ENCODE data around the gene CLK4.

DNA sequence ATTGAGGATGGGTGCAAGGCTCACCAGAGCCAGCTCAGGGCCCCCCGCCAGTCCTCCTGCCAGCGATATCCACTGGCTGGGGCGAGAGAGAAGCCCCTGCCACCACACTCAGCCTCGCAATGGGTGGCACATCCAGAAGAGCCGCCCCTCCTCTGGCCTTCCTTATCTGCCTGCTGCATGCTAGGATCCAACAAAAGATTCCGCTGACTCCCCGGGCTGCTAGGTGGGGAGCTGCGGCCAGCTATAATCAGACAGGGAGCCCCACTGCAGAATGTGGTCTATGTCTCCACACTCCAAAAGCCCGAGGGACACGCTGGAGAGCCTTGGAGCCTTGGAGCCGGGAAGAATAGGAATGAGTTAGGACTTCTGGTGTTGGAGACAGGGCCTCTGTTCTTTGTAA is 69.4 kb downstream of the CLK4 start:
- TF ChIP-seq, protein P1, sequence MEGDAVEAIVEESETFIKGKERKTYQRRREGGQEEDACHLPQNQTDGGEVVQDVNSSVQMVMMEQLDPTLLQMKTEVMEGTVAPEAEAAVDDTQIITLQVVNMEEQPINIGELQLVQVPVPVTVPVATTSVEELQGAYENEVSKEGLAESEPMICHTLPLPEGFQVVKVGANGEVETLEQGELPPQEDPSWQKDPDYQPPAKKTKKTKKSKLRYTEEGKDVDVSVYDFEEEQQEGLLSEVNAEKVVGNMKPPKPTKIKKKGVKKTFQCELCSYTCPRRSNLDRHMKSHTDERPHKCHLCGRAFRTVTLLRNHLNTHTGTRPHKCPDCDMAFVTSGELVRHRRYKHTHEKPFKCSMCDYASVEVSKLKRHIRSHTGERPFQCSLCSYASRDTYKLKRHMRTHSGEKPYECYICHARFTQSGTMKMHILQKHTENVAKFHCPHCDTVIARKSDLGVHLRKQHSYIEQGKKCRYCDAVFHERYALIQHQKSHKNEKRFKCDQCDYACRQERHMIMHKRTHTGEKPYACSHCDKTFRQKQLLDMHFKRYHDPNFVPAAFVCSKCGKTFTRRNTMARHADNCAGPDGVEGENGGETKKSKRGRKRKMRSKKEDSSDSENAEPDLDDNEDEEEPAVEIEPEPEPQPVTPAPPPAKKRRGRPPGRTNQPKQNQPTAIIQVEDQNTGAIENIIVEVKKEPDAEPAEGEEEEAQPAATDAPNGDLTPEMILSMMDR (IDR thresholded peaks at IDR 0.05): no peak
- TF ChIP-seq POLR2A (IDR thresholded peaks at IDR 0.05) (no peak), POLR2AphosphoS5 (IDR thresholded peaks at IDR 0.05) (no peak), EP300 (IDR thresholded peaks at IDR 0.05) (no peak)
